HEK293T (cell line): Measurements from ENCODE around the gene ZNF70.
A peak's percentile ranks its signal among the peaks of the same experiment; 100 is the strongest.

Source experiments
- CTCF ChIA-PET: fragments of 350-600 bp; formaldehyde crosslinking; extraction: SDS; loops from one replicate; lab custom pipeline; 2021; ENCODE audit warnings: antibody characterized with exemption, inconsistent platforms; lab: Yijun Ruan, JAX
- POLR2A ChIA-PET: fragments of 350-600 bp; formaldehyde crosslinking; extraction: SDS; loops from one replicate; lab custom pipeline; 2020; ENCODE audit warnings: antibody characterized with exemption, inconsistent platforms; lab: Yijun Ruan, JAX
- DNase-seq: peaks from one replicate; pipeline ENCODE4 v3.0.0; 2012; ENCODE audit warnings: mixed read lengths; ENCODE audit errors: extremely low spot score
- ARNT ChIP-seq: fragments of 450-650 bp; IDR thresholded peaks from 2 replicates; pipeline ENCODE4 v1.6.1; 2017; ENCODE audit warnings: mild to moderate bottlenecking
- BHLHE40 ChIP-seq: fragments of 450-650 bp; IDR thresholded peaks from 2 replicates; pipeline ENCODE4 v1.6.1; 2016; ENCODE audit warnings: mild to moderate bottlenecking, moderate library complexity, borderline replicate concordance
- CTBP1 ChIP-seq: fragments of 450-650 bp; IDR thresholded peaks from 2 replicates; pipeline ENCODE4 v1.6.1; 2016; ENCODE audit warnings: borderline replicate concordance
- ELF4 ChIP-seq: fragments of 450-650 bp; IDR thresholded peaks from 2 replicates; pipeline ENCODE4 v1.6.1; 2017; ENCODE audit warnings: antibody characterized with exemption
- FOXA1 ChIP-seq: fragments of 450-650 bp; IDR thresholded peaks from 2 replicates; pipeline ENCODE4 v1.6.1; 2016; ENCODE audit warnings: mild to moderate bottlenecking
- FOXK2 ChIP-seq: fragments of 450-650 bp; IDR thresholded peaks from 2 replicates; pipeline ENCODE4 v1.6.1; 2016; ENCODE audit warnings: mild to moderate bottlenecking
- FOXM1 ChIP-seq: fragments of 450-650 bp; IDR thresholded peaks from 2 replicates; pipeline ENCODE4 v1.6.1; 2017; ENCODE audit warnings: mild to moderate bottlenecking, borderline replicate concordance
- HDGF ChIP-seq: fragments of 450-650 bp; IDR thresholded peaks from 2 replicates; pipeline ENCODE4 v1.6.1; 2017; ENCODE audit warnings: antibody characterized with exemption, borderline replicate concordance
- L3MBTL2 ChIP-seq: fragments of 450-650 bp; conservative IDR thresholded peaks from 2 replicates; pipeline ENCODE4 v1.6.1; 2016; ENCODE audit warnings: mild to moderate bottlenecking
- LEF1 ChIP-seq: fragments of 450-650 bp; IDR thresholded peaks from 2 replicates; pipeline ENCODE4 v1.6.1; 2017; ENCODE audit warnings: mild to moderate bottlenecking, borderline replicate concordance
- NFRKB ChIP-seq: fragments of 450-650 bp; IDR thresholded peaks from 2 replicates; pipeline ENCODE4 v1.6.1; 2016; ENCODE audit warnings: mild to moderate bottlenecking, moderate library complexity
- SP1 ChIP-seq: fragments of 450-650 bp; IDR thresholded peaks from 2 replicates; pipeline ENCODE4 v1.6.1; 2017
- SUZ12 ChIP-seq: fragments of 450-650 bp; IDR thresholded peaks from 2 replicates; pipeline ENCODE4 v1.6.1; 2016; ENCODE audit warnings: mild to moderate bottlenecking
- TARDBP ChIP-seq: fragments of 450-650 bp; IDR thresholded peaks from 2 replicates; pipeline ENCODE4 v1.6.1; 2016
- ZNF384 ChIP-seq: fragments of 450-650 bp; IDR thresholded peaks from 2 replicates; pipeline ENCODE4 v1.6.1; 2016
- TF ChIP-seq, protein P1 (sequence below): fragments of 450-650 bp; IDR thresholded peaks from 2 replicates; pipeline ENCODE4 v1.6.1; 2016

ZNF70 gene

GRCh38 chr22:23772315-23772648 lies 21.4 kb upstream of the ZNF70 start:
- no peak for TF ChIP-seq SP1
- TF ChIP-seq CTBP1, result no peak
- no peak for TF ChIP-seq SUZ12
- no peak for TF ChIP-seq FOXK2
- no peak for TF ChIP-seq HDGF
- no peak for TF ChIP-seq FOXM1
- no peak for TF ChIP-seq NFRKB
- no peak for TF ChIP-seq ZNF384
- TF ChIP-seq BHLHE40, result no peak
- no peak for TF ChIP-seq LEF1
- TF ChIP-seq ARNT, result no peak
- no peak for DNase-seq
- ChIA-PET CTCF (interaction anchor here (0.7 kb wide), 1 partner anchor 1561 kb away, joined by 3 read pairs; no protein-coding TSS in a partner anchor), POLR2A (interaction anchor here (0.8 to 1.0 kb wide), 2 partner anchors 13 to 85 kb away, joined by 3 to 4 read pairs; partner anchors contain the start of gene SLC2A11)

DNA sequence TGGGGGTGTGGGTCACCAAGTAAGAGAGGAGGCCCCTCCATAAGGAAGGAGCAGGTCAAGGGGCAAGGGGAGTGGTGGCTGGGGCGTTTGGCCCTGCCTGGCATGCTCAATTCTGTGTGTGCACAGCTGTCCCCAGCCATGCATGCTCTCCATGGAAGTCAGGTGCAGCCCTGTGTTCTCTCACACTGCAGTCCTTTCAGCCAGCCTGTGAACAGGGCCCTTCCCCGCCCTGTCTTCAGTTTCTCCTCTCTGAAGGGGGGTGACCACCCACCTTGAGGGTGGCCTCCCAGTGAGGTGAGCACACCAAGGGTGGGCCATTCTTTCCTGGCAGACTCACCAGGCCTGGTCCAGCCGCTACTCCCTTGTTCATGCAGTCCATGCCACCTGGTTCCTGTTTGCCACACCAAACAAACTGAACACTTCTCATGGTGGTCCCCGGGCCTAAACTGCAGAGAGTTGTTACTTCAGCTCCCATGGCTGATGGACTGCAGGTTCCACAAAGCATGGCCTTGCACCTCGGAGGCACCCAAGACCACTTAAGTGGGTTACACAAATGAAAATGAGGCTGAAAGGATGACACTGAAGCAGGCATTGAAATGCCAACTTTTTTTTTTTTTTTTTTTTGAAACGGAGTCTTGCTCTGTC lies 18.5 kb upstream of the ZNF70 start:
- no peak for DNase-seq
- ChIA-PET POLR2A (interaction anchor here (0.9 to 2.6 kb wide), 2 partner anchors 80 to 88 kb away, joined by 3 to 15 read pairs (median 3); partner anchors contain the start of gene SLC2A11), CTCF (interaction anchor here (0.6 to 1.2 kb wide), 4 partner anchors 12 to 81 kb away, joined by 3 to 7 read pairs (median 4); no protein-coding TSS in a partner anchor)
- TF ChIP-seq BHLHE40 (no peak), SUZ12 (no peak), SP1 (no peak), LEF1 (no peak), FOXK2 (no peak), FOXA1 (no peak), ZNF384 (no peak), TARDBP (no peak), FOXM1 (no peak), ELF4 (no peak), NFRKB (no peak), L3MBTL2 (no peak), ARNT (no peak), HDGF (no peak)

- peak; percentile 92 for DNase-seq
- TF ChIP-seq HDGF (peak; percentile 99), SUZ12 (no peak), SP1 (no peak), L3MBTL2 (peak; percentile 69), LEF1 (peak; percentile 33; the same call in 1 of the 2 replicates), ELF4 (no peak)
- TF ChIP-seq, protein P1, sequence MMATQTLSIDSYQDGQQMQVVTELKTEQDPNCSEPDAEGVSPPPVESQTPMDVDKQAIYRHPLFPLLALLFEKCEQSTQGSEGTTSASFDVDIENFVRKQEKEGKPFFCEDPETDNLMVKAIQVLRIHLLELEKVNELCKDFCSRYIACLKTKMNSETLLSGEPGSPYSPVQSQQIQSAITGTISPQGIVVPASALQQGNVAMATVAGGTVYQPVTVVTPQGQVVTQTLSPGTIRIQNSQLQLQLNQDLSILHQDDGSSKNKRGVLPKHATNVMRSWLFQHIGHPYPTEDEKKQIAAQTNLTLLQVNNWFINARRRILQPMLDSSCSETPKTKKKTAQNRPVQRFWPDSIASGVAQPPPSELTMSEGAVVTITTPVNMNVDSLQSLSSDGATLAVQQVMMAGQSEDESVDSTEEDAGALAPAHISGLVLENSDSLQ, result no peak
- CTCF ChIA-PET, result interaction anchor here (0.6 to 1.2 kb wide), 8 partner anchors 8 to 85 kb away, joined by 3 to 7 read pairs (median 3); no protein-coding TSS in a partner anchor
- POLR2A ChIA-PET, result interaction anchor here (0.8 to 2.6 kb wide), 16 partner anchors 9 to 126 kb away, joined by 3 to 19 read pairs (median 4); partner anchors contain the start of genes MIF, SLC2A11, VPREB3 and ZNF70
These were observed 17.0 kb upstream of the ZNF70 start, which contains the start of gene CHCHD10 for GRCh38 chr22:23767673-23768548. Gene CHCHD10, minus strand, starts transcription at chr22:23767972. Its CDS starts 98 bp downstream, at chr22:23767874.

- TF ChIP-seq TARDBP (no peak), L3MBTL2 (no peak), FOXA1 (no peak), ARNT (no peak), FOXM1 (no peak), NFRKB (no peak), HDGF (no peak)
- TF ChIP-seq, protein P1, result no peak
- DNase-seq, result no peak
- CTCF ChIA-PET, result interaction anchor here (0.6 to 1.1 kb wide), 7 partner anchors 8 to 85 kb away, joined by 3 to 5 read pairs (median 3); no protein-coding TSS in a partner anchor
- POLR2A ChIA-PET, result interaction anchor here (0.6 to 2.6 kb wide), 18 partner anchors 8 to 204 kb away, joined by 3 to 19 read pairs (median 4); partner anchors contain the start of genes MIF, SLC2A11, VPREB3 and ZNF70
These were observed 16.4 kb upstream of the ZNF70 start for GRCh38 chr22:23767303-23767672.

- TF ChIP-seq NFRKB, result no peak
- no peak for DNase-seq
- CTCF ChIA-PET, result no interaction called here
- POLR2A ChIA-PET, result interaction anchor here (1.2 kb wide), 1 partner anchor 10 kb away, joined by 4 read pairs; no protein-coding TSS in a partner anchor
These were observed 14.3 kb upstream of the ZNF70 start for GRCh38 chr22:23764899-23765881.

DNA sequence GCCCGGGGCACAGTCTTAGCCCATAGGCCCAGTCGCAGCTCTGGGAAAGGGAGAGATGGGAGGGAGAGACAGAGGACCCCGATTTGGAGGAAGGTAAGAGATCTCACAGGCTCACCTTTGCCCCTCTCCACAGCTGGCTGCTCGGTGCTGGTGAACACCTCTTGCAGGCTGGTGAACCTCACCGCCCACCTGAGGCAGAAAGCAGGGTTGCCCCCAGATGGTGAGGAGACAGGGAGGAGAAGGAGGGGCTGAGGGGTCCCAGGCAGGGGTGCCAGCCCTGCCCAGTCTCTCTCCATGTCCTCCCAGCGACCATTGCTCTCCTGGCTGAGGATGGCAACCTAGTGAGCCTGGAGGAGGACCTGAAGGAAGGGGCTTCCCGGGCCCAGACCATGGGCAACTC lies 13.0 kb upstream of the ZNF70 start:
- POLR2A ChIA-PET, result interaction anchor here (1.2 to 3.0 kb wide), 2 partner anchors 9 to 13 kb away, joined by 3 to 14 read pairs; partner anchors contain the start of gene ZNF70
- no peak for DNase-seq
- CTCF ChIA-PET, result no interaction called here
- TF ChIP-seq FOXK2 (no peak), FOXA1 (no peak)
